Dermis blood vessel endothelial cell (primary cell): ENCODE results near the gene NDOR1. TPM values are rescaled to one million over a fixed set of nuclear protein-coding genes. Genes with fewer than 3 reads are reported as not detected.
A peak's percentile ranks its signal among the peaks of the same experiment; 100 is the strongest.

Source experiments
- DNase-seq: peaks from one replicate; pipeline ENCODE4 v3.0.0; 2010
- total RNA-seq: library from RNA; depleted of rRNA; stranded (reverse); fragments of >200 nt; gene quantifications from 2 replicates; pipeline ENCODE4 v1.2.3, GENCODE V29; 2014

Gene NDOR1
- total RNA-seq, 1 donor from 2014 or later, result 3.4 TPM

- DNase-seq, result no peak
Observed at GRCh38 chr9:137245450-137246421, 40.2 kb downstream of the NDOR1 start.

- DNase-seq, result no peak
Observed at GRCh38 chr9:137247135-137247915, 41.8 kb downstream of the NDOR1 start.

DNA sequence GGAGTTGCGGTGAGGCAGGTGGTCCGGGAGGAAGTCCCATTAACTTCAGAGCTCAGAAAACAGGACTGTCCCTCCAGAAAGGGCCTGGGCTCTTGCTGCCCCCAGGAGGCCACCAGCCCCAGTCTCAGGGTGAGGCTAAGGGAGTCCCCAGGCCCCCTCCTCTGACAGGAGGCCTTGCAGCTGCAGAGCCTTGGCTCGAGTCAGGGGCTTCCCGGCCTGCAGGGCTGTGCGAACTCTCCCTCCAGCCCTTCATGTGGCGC lies 42.3 kb downstream of the NDOR1 start:
- DNase-seq, result no peak

DNA sequence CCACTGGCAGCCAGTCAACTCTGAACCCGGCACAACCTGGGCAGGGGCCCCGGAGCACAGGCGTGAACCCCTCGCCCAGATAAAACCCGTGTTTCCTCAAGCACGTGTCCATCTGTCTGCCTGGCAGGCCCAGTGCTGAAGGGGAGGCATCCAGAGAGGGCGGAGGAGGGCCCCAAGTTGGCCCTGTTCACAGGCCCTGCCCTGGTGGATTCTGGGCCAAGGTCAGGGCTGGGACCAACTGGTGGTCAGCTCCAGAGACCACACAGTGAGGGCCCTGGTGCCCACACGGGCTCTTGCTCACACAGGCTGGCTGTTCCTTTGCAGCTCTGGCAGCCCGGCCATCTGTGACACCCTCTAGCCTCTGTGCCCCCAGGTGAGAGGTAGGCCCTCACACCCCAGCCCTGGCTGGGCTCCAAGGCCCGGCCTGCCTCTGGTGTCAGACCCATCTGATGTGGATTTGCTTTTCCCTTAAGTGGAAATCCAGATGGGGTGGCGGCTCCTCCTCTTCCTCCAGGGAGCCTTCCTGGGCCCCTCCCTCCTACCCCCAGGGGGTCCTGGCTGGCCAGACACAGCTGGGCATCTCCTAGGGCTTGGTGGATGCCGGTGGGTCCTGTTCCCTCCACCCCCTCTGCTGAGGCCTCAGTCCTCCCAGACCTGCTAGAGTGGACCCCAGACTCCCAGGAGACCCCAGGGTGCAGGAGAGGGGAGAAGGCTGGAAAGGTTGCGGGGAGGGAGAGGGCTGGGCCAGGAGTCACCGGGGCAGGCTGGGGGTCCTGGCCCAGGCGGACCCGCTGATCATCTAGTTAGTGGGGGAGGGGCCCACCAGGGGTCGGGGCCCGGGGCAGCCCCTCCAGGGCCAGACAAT lies 45.1 kb downstream of the NDOR1 start:
- DNase-seq, result no peak

GRCh38 chr9:137251194-137251461 lies 45.6 kb downstream of the NDOR1 start, which contains the start of gene STPG3:
STPG3 (plus strand) TSS chr9:137251286; CDS start chr9:137251287, 1 bp downstream.
- no peak for DNase-seq

- DNase-seq, result no peak
Observed at GRCh38 chr9:137251490-137252268, 46.2 kb downstream of the NDOR1 start.

GRCh38 chr9:137252555-137253506 lies 47.3 kb downstream of the NDOR1 start:
- DNase-seq, result no peak

DNA sequence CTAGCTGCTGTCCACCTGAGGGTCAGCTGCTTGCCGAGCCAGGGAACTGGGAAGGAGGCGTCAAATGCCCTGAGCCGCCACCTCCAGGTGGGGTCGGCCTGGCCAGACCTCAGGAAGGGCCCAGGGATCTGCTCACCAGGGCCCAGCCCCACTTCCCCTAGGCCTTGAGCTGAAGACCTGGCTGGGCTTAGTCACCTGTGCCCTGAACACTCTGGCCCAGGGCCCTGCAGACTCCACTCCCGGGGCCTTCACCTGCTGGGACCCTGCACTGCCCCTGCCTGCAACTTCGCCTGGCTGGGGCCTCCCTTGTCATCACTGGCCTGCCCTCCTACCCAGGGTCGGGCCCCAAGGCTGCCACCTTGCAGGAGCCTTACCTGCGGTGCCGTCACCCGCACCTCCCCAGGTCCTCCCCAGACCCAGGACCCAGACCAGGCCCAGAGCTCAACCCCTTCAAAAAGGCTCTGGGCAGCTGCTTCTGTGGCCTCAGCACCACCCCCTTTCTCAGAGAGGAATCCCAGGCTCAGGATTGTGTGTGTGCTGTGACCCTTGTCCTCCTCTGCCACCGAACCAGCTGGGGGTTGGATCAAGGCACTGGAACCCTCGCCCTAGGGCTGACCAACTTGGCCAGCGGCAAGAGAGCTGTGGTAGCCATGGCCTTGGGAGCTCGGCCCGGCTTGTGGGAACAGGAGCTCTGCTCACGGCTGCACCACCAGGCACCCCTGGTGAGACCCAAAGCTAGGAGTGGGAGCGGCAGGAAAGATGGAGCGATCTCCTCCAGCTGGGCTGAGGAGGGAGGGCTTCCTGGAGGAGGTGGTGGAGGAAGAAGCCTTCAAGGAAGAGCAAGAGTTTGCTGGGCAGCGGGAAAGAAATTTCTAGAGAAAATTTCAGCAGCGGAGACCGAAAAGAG lies 48.5 kb downstream of the NDOR1 start:
- DNase-seq, result no peak

DNA sequence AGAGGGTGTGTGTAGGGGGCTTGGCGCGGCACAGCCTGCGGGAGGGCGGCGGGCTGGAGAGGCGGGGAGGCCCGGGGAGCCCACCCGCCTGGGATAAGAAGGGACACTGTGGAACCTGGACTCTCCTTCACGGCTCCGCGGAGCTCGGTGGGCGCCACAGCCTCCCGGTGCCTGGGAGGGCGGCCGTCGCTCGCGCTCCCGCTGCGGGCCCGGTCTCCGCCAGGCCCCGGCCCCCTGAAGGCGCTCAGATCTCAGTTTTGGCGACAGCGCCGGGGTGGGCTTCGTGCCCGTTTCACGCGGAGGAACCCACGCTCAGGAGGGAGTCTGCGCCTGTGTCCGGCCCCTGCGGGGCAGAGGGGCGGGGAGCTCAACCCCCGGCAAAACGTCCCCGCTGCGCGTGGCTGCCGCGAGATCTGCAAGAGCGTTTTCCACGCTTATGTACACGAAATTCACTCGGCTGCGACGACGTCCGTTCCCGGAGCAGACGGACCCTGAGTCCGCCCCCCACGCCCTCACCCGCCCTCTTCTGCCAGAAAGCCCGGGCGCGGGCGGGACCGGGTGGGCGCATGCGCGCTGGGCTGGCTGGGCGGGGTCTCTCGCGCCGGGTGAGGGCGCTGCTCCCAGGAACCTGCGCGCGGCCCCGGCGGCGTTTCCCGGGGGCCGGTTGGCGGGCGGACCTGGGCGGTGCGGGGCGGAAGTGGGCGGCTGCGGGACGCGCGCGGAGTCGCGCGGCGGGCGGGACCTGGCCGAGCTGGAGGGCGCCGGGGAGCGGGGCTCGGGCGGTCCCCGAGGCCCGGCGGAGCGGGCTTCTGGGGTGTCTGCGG lies 49.3 kb downstream of the NDOR1 start, which contains the start of gene NELFB:
Gene NELFB (plus strand): TSS at position 704 of the 824 bp plus-strand sequence.
- DNase-seq, result peak; percentile 86

DNA sequence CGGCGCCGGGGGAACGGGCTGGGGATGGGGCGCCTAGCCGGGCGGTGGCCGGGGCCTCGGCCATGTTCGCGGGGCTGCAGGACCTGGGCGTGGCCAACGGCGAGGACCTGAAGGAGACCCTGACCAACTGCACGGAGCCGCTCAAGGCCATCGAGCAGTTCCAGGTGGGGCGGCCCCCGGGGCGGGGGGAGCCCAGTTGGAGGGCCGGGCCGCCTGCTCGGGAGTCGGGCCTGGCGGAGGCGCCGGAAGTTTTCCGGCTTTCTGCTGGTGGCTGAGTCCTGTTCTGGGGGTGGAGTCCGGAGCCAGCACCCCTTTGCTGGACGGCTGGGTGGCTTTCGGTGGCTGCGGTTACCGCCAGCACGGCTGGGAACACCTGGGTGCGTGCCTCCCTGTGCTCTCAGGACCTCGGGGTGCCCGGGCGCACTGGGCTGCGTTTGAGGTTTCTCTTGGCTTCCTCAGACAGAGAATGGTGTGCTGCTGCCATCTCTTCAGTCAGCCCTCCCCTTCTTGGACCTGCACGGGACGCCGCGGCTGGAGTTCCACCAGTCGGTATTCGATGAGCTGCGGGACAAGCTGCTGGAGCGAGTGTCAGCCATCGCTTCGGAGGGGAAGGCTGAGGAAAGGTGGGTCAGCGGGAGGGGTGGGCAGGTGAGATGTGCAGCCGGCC lies 50.1 kb downstream of the NDOR1 start:
- peak; percentile 41 for DNase-seq

DNA sequence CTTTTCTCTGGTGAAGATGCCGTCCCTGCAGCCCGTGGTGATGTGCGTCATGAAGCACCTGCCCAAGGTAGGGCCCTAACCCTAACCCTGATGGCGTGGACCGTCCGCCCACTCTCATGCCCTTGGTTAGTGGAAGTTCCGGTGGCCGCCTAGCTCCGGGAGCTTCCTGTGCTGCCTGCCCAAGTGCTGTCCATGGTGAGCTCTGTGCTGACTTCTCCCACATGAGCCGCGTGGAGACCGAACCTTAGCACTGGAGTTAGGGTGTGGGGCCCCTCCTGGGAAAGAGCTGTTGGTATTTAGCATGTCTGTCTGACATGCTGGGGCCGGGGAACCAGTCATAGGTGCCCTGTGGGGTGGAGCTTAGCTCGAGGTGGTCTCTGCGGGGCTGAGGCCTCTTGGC lies 50.9 kb downstream of the NDOR1 start:
- no peak for DNase-seq

DNA sequence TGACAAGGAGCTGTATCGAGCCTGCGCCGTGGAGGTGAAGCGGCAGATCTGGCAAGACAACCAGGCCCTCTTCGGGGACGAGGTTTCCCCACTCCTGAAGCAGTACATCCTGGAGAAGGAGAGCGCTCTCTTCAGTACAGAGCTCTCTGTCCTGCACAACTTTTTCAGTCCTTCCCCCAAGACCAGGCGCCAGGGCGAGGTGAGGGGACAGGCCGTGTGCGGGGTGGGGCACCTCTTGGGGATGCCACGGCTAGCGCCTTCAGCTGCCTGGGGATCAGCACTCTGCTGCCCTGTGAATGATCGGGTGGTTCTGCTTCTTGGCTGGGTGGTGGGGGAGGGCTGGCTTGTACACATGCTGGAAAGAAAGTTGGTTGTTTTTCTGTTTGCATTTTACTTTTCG lies 51.4 kb downstream of the NDOR1 start:
- DNase-seq, result no peak

GRCh38 chr9:137262173-137262908 lies 56.8 kb downstream of the NDOR1 start:
- DNase-seq, result peak; percentile 53

DNA sequence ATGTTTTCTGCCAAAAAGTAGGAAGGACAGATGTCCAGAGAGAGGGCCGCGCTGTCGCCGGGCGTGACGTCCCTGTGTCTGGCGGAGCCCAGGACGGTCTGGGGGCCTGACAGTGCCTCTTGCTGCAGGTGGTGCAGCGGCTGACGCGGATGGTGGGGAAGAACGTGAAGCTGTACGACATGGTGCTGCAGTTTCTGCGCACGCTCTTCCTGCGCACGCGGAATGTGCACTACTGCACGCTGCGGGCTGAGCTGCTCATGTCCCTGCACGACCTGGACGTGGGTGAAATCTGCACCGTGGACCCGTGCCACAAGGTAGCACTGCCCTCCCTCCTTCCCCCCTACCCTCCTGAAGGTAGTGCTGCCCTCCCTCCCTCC lies 57.4 kb downstream of the NDOR1 start:
- DNase-seq, result no peak

GRCh38 chr9:137263506-137263905 lies 58.0 kb downstream of the NDOR1 start:
- no peak for DNase-seq

- no peak for DNase-seq
Observed at GRCh38 chr9:137264067-137264466, 58.6 kb downstream of the NDOR1 start.

GRCh38 chr9:137265496-137266161 lies 60.1 kb downstream of the NDOR1 start:
- DNase-seq, result no peak
